Endothelial cell of umbilical vein (primary cell): ENCODE results near the gene HLA-DQA1.
"Not testable (repeated sequence)": the region's sequence is repeated elsewhere in the genome, so short reads cannot be mapped to it uniquely, and the experiment has no call there.

Experiments
- EZH2 ChIP-seq: IDR thresholded peaks from 2 replicates; pipeline ENCODE4 v1.6.1; 2012; ENCODE audit warnings: borderline replicate concordance, low read depth, mild to moderate bottlenecking, moderate library complexity, low read length, inconsistent platforms; ENCODE audit not compliant: severe bottlenecking
- JUN ChIP-seq: IDR thresholded peaks from 2 replicates; pipeline ENCODE4 v1.6.1; 2011; ENCODE audit warnings: borderline replicate concordance, low read depth; ENCODE audit not compliant: insufficient read length, insufficient read depth
- MYC ChIP-seq: IDR thresholded peaks from one replicate; pipeline ENCODE4 v1.6.1; 2011; ENCODE audit warnings: mild to moderate bottlenecking, low read depth, low read length
- POLR2A ChIP-seq: IDR thresholded peaks from 2 replicates; pipeline ENCODE4 v1.6.1; 2012; ENCODE audit warnings: low read depth, mild to moderate bottlenecking, control low read depth, low read length
- POLR2AphosphoS5 ChIP-seq: IDR thresholded peaks from 2 replicates; pipeline ENCODE4 v1.6.1; 2012; ENCODE audit warnings: low read depth, mild to moderate bottlenecking, control low read depth, low read length, moderate library complexity; ENCODE audit not compliant: insufficient read depth
- TF ChIP-seq, protein P1 (sequence below), 2 donors: IDR thresholded peaks; 1 replicate in 1 of 2; 2 replicates in 1 of 2; pipeline ENCODE4 v1.5.1; 2011; ENCODE audit warnings: low read length in 2 of 2, mild to moderate bottlenecking in 2 of 2, moderate library complexity in 2 of 2, control low read depth in 1 of 2, inconsistent platforms in 1 of 2, low read depth in 1 of 2; ENCODE audit not compliant: insufficient read depth in 1 of 2; ENCODE audit errors: extremely low read depth in 1 of 2
- TF ChIP-seq, protein P2 (sequence below): IDR thresholded peaks from 2 replicates; pipeline ENCODE4 v1.6.1; 2011; ENCODE audit not compliant: insufficient read depth, insufficient read length

DNA sequence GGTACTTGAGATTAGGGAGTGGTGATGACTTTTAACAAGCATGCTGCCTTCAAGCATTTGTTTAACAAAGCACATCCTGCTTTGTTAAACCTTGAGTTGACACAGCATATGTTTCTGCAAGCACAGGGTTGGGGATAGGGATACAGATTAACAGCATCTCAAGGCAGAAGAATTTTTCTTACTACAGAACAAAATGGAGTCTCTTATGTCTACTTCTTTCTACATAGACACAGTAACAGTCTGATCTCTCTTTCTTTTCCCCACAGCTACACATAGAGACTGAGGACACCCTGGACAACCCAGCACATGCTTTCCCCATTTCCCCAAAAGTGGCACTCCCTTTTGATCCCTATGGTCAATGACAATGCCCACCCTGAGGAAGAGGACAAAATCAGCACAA, 20.6 kb downstream of the HLA-DQA1 start:
- not testable (repeated sequence) for TF ChIP-seq POLR2A, POLR2AphosphoS5, MYC, JUN, EZH2
- TF ChIP-seq, protein P1, sequence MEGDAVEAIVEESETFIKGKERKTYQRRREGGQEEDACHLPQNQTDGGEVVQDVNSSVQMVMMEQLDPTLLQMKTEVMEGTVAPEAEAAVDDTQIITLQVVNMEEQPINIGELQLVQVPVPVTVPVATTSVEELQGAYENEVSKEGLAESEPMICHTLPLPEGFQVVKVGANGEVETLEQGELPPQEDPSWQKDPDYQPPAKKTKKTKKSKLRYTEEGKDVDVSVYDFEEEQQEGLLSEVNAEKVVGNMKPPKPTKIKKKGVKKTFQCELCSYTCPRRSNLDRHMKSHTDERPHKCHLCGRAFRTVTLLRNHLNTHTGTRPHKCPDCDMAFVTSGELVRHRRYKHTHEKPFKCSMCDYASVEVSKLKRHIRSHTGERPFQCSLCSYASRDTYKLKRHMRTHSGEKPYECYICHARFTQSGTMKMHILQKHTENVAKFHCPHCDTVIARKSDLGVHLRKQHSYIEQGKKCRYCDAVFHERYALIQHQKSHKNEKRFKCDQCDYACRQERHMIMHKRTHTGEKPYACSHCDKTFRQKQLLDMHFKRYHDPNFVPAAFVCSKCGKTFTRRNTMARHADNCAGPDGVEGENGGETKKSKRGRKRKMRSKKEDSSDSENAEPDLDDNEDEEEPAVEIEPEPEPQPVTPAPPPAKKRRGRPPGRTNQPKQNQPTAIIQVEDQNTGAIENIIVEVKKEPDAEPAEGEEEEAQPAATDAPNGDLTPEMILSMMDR (IDR thresholded peaks at IDR 0.05; ENCODE audit: extremely low read depth in 1 of 2, insufficient read depth in 1 of 2, low read depth in 1 of 2, low read length in 2 of 2): not testable (repeated sequence)
- TF ChIP-seq, protein P2, sequence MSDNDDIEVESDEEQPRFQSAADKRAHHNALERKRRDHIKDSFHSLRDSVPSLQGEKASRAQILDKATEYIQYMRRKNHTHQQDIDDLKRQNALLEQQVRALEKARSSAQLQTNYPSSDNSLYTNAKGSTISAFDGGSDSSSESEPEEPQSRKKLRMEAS: not testable (repeated sequence)
